Activated B cell treated with CpG ODN at 0.5 μM for 24 hours (primary cell): ENCODE data around the gene SRSF5. TPM values are rescaled to one million over a fixed set of nuclear protein-coding genes. Genes with fewer than 3 reads are reported as not detected.

ENCODE experiments used
- ATAC-seq: fragments of 200-7000 bp; cut with Tn5 transposase; one replicate; pipeline ENCODE4 v1.10.0; 2021; ENCODE audit warnings: low read depth, mild to moderate bottlenecking, moderate library complexity
- CTCF ChIA-PET: fragments of 350-600 bp; sonication (Branson Sonifier 250); formaldehyde crosslinking; loops from one replicate; lab custom pipeline; 2021; ENCODE audit warnings: antibody characterized with exemption; lab: Charles Lee
- POLR2A ChIA-PET: fragments of 350-600 bp; sonication (Branson Sonifier 250); formaldehyde crosslinking; loops from one replicate; lab custom pipeline; 2021; ENCODE audit warnings: antibody characterized with exemption; lab: Charles Lee
- DNase-seq: peaks from one replicate; pipeline ENCODE4 v3.0.0; 2022
- H3K27ac Mint-ChIP-seq: one replicate; pipeline ENCODE4 v1.8.0; 2020; ENCODE audit warnings: mixed read lengths
- H3K27me3 Mint-ChIP-seq: one replicate; pipeline ENCODE4 v1.8.0; 2021; ENCODE audit warnings: mixed read lengths
- H3K36me3 Mint-ChIP-seq: one replicate; pipeline ENCODE4 v1.8.0; 2021; ENCODE audit warnings: low read depth, mixed read lengths
- H3K4me1 Mint-ChIP-seq: one replicate; pipeline ENCODE4 v1.8.0; 2021; ENCODE audit warnings: mixed read lengths
- H3K4me3 Mint-ChIP-seq: one replicate; pipeline ENCODE4 v1.8.0; 2020; ENCODE audit warnings: mild to moderate bottlenecking, mixed read lengths
- H3K9me3 Mint-ChIP-seq: one replicate; pipeline ENCODE4 v1.8.0; 2020; ENCODE audit warnings: mixed read lengths
- CTCF ChIP-seq: fragments of 200-600 bp; IDR thresholded peaks from one replicate; pipeline ENCODE4 v1.8.0; 2022; ENCODE audit warnings: antibody characterized with exemption, mild to moderate bottlenecking
- intact Hi-C: fragments of 100-400 bp; cut with micrococcal nuclease; formaldehyde crosslinking; loops from one replicate; pipeline ENCODE4 v1.15.1; 2024
- total RNA-seq: library from RNA; stranded (reverse); gene quantifications from 2 replicates; pipeline ENCODE4 v1.2.3, GENCODE V29; 2022

SRSF5 gene
- total RNA-seq, 1 donor from 2014 or later, result 422 TPM

GRCh38 chr14:69784942-69785341 lies 18.0 kb downstream of the SRSF5 start:
- Mint-ChIP-seq H3K4me3 (no peak overlapping the region), H3K4me1 (peaks cover 3% of the 10 kb centered on the region), H3K9me3 (no peaks in the 10 kb centered on the region), H3K27me3 (no peaks in the 10 kb centered on the region), H3K36me3 (peaks cover 21% of the 10 kb centered on the region), H3K27ac (no peak overlapping the region)
- ChIA-PET POLR2A (no interaction called here), CTCF (no interaction called here)
- DNase-seq, result no peak
- ATAC-seq, result no peak
- no peak for TF ChIP-seq CTCF
- intact Hi-C loops, result no loop called here

- H3K4me3 Mint-ChIP-seq, result no peak overlapping the region
- TF ChIP-seq CTCF, result no peak
- intact Hi-C loops, result no loop called here
- peaks cover 3% of the 10 kb centered on the region for H3K4me1 Mint-ChIP-seq
- DNase-seq, result no peak
- POLR2A ChIA-PET, result no interaction called here
- ATAC-seq, result no peak
- CTCF ChIA-PET, result no interaction called here
- peaks cover 10% of the 10 kb centered on the region for H3K36me3 Mint-ChIP-seq
- no peak overlapping the region for H3K27ac Mint-ChIP-seq
- H3K27me3 Mint-ChIP-seq, result no peaks in the 10 kb centered on the region
- H3K9me3 Mint-ChIP-seq, result no peaks in the 10 kb centered on the region
Measured at GRCh38 chr14:69786603-69787002, 19.7 kb downstream of the SRSF5 start.

- Mint-ChIP-seq H3K27me3 (no peaks in the 10 kb centered on the region), H3K9me3 (no peaks in the 10 kb centered on the region), H3K36me3 (peaks cover 10% of the 10 kb centered on the region), H3K27ac (no peak overlapping the region), H3K4me3 (no peak overlapping the region), H3K4me1 (peaks cover 3% of the 10 kb centered on the region)
- ATAC-seq, result no peak
- no peak for TF ChIP-seq CTCF
- intact Hi-C loops, result no loop called here
- no peak for DNase-seq
- ChIA-PET POLR2A (no interaction called here), CTCF (no interaction called here)
Measured at GRCh38 chr14:69789118-69789640, 22.2 kb downstream of the SRSF5 start.

- H3K27me3 Mint-ChIP-seq, result no peaks in the 10 kb centered on the region
- H3K36me3 Mint-ChIP-seq, result no peaks in the 10 kb centered on the region
- H3K4me1 Mint-ChIP-seq, result peaks cover 3% of the 10 kb centered on the region
- ChIA-PET CTCF (no interaction called here), POLR2A (no interaction called here)
- intact Hi-C loops, result no loop called here
- H3K4me3 Mint-ChIP-seq, result no peak overlapping the region
- TF ChIP-seq CTCF, result no peak
- DNase-seq (no peak), ATAC-seq (no peak)
- no peaks in the 10 kb centered on the region for H3K9me3 Mint-ChIP-seq
- H3K27ac Mint-ChIP-seq, result no peak overlapping the region
Measured at GRCh38 chr14:69792887-69793421, 26.0 kb downstream of the SRSF5 start.

- POLR2A ChIA-PET, result no interaction called here
- no peaks in the 10 kb centered on the region for H3K36me3 Mint-ChIP-seq
- CTCF ChIA-PET, result no interaction called here
- DNase-seq (no peak), ATAC-seq (no peak)
- no peak overlapping the region for H3K4me3 Mint-ChIP-seq
- TF ChIP-seq CTCF, result no peak
- H3K27ac Mint-ChIP-seq, result no peak overlapping the region
- intact Hi-C loops, result no loop called here
- peaks cover 3% of the 10 kb centered on the region for H3K4me1 Mint-ChIP-seq
- H3K27me3 Mint-ChIP-seq, result no peaks in the 10 kb centered on the region
- H3K9me3 Mint-ChIP-seq, result no peaks in the 10 kb centered on the region
Measured at GRCh38 chr14:69794791-69795190, 27.8 kb downstream of the SRSF5 start.
